Omental fat pad (tissue), 4 donors: ENCODE results near the gene RASSF5. TPM values are rescaled to one million over a fixed set of nuclear protein-coding genes. Genes with fewer than 3 reads are reported as not detected.
"Not testable (repeated sequence)": the region's sequence is repeated elsewhere in the genome, so short reads cannot be mapped to it uniquely, and the experiment has no call there.

Experiments
- ATAC-seq: fragments of 150-250 bp; one replicate; pipeline ENCODE4 v1.9.1; 2016; ENCODE audit warnings: mild to moderate bottlenecking, moderate library complexity; ENCODE audit not compliant: low FRiP score
- DNase-seq: peaks from one replicate; pipeline ENCODE4 v3.0.0-alpha.2; 2019; ENCODE audit warnings: low spot score
- CTCF ChIP-seq, 3 donors: fragments of 450-650 bp; IDR thresholded peaks; one replicate each; pipeline ENCODE4 v1.5.1; 2016 to 2017; ENCODE audit warnings: antibody characterized with exemption in 3 of 3, mild to moderate bottlenecking in 3 of 3, moderate library complexity in 2 of 3
- total RNA-seq, 4 donors: library from RNA; depleted of rRNA; stranded (reverse); fragments of >200 nt; gene quantifications; one replicate each; pipeline ENCODE4 v1.1.0, GENCODE V29; 2016

Gene RASSF5
- total RNA-seq, 4 donors from 2014 or later: 9.7 to 16.1 (median 10.8) TPM

GRCh38 chr1:206480211-206480610 lies 27.1 kb upstream of the RASSF5 start:
- TF ChIP-seq CTCF (IDR thresholded peaks at IDR 0.05): no peak
- no peak for ATAC-seq

GRCh38 chr1:206482611-206483010 lies 24.7 kb upstream of the RASSF5 start:
- no peak for TF ChIP-seq CTCF (IDR thresholded peaks at IDR 0.05)
- DNase-seq (no peak), ATAC-seq (no peak)

More at GRCh38 chr1:206480211-206480610, 27.1 kb upstream of the RASSF5 start:
- DNase-seq: no peak

GRCh38 chr1:206483864-206484263 lies 23.5 kb upstream of the RASSF5 start:
- DNase-seq, ATAC-seq: not testable (repeated sequence)

GRCh38 chr1:206484901-206485300 lies 22.4 kb upstream of the RASSF5 start:
- ATAC-seq (no peak), DNase-seq (no peak)
- no peak for TF ChIP-seq CTCF (IDR thresholded peaks at IDR 0.05)

- ATAC-seq (no peak), DNase-seq (no peak)
- TF ChIP-seq CTCF (IDR thresholded peaks at IDR 0.05): no peak
Observed at GRCh38 chr1:206486995-206487788, 20.1 kb upstream of the RASSF5 start.

- no peak for TF ChIP-seq CTCF (IDR thresholded peaks at IDR 0.05)
- ATAC-seq (no peak), DNase-seq (no peak)
Observed at GRCh38 chr1:206487970-206488369, 19.4 kb upstream of the RASSF5 start.

GRCh38 chr1:206488466-206488865 lies 18.9 kb upstream of the RASSF5 start:
- no peak for DNase-seq
- no peak for TF ChIP-seq CTCF (IDR thresholded peaks at IDR 0.05)
- ATAC-seq: no peak
